ENCODE measurements around the gene PTP4A2. TPM values are rescaled to one million over a fixed set of nuclear protein-coding genes. Genes with fewer than 3 reads are reported as not detected.

PTP4A2 gene
- total RNA-seq: 308 and 353 TPM in 2 replicates

DNA sequence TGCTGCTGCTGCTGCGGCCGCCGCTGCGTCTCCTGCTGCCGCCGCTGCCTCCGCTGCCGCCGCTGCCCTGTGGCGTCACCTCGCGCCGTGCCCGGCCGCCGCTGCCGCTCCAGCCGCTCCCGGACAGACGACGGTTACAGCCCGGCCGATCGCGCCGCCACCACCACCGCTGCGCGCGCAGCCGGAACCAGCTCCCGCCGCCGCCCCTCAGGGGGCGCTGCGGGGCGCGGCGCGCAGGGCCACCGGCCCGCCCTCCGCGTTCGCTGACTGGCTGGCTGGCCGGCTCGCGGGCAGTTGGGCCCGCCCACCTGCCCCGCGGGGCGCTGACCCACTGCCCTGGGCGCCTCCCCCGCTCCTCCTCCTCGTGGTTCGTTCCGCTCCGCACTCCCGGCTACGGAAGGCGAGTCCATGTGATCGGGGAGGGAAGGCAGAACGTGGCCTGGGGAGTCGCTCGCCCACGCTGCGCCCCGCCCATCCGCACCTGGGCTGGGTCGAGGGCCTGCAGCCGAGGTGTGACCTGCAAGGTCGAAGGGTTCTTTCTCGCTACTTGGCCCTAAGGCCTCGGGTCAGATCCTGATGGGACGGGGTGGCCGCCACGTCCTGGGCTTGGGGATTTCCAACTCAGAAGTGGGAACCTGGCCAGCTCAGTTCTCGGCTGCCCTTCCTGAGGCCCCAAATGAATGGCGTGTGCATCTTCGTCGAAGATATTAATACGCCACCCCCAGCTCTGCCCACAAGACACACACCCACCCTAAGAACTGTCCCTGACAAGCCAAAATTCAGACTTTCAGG is at the start of gene PTP4A2:
Gene PTP4A2, minus strand, starts transcription at position 185 of the 792 bp plus-strand sequence. CDS start 19,303 bp downstream, outside the sequence.

Other genes starting within 250 kb of the PTP4A2 start
- gene COL16A1, start 234.4 kb downstream of the PTP4A2 start, total RNA-seq: 50.0 and 58.5 TPM in 2 replicates
- gene ADGRB2, start 174.0 kb downstream of the PTP4A2 start, total RNA-seq: 2.6 and 4.7 TPM in 2 replicates
- 39.7 and 74.5 TPM in 2 replicates for gene SPOCD1, start 122.3 kb downstream of the PTP4A2 start, total RNA-seq
- 42.6 and 52.2 TPM in 2 replicates for gene KHDRBS1, start 75.5 kb upstream of the PTP4A2 start, total RNA-seq
- gene TMEM39B, start 134.6 kb upstream of the PTP4A2 start, total RNA-seq: 7.3 and 10.2 TPM in 2 replicates
- gene KPNA6, start 169.7 kb upstream of the PTP4A2 start, total RNA-seq: 39.3 and 61.2 TPM in 2 replicates
- gene TXLNA, start 241.3 kb upstream of the PTP4A2 start, total RNA-seq: 75.7 and 82.9 TPM in 2 replicates